ENCODE results near the gene HAUS3. TPM values are rescaled to one million over a fixed set of nuclear protein-coding genes. Genes with fewer than 3 reads are reported as not detected.

Gene HAUS3
- total and polyA plus RNA-seq, 3 donors from 2014 or later, result 13.8 to 44.0 (median 40.1) TPM

DNA sequence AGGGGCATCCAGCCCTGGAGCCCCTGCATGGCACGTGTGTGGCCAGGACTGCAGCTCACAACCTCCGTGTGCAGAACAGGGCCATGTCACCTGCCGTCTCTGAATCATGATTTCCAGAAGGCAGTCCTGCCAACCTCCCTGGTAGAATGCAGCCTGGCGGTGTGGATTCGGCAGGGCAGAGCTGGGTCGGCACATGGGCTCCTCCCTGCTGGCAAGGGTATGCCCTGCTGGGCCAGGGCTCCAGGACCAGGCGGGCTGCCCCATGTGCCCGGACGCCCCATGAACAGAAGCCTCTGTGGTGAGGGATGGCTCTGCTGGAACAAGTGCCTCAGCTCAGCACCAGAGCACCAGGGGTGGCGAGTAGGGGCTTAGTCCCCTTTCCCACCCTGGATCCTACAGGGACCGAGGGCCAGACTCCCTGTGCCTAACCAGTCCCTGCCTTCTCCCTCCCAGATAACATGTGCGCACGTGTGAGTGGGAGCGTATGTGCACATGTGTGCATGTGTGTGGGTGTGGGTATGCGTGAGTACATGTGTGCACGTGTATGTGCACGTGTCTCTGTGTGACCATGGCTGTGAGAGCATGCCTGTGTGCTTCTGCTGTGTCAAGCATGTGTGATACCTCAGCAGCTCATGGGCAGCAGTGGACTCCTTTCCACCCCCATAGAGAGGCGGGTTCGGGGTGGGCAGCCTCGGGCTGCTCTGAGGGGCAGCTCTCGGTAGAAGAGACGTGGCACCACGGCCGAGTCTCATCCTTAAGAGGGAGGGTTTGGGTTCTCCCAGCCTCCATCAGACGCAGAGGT is 30.3 kb upstream of the HAUS3 start:
- DNase-seq, result no peak
- Histone ChIP-seq H3K9me3 (no peaks in the 10 kb centered on the region), H3K36me3 (ENCODE audit: low read depth, missing control alignments) (no peaks in the 10 kb centered on the region), H3K4me1 (peaks cover 12% of the 10 kb centered on the region), H3K4me3 (no peak overlapping the region), H3K27ac (no peak overlapping the region), H3K27me3 (no peaks in the 10 kb centered on the region)
- WGBS, 2 donors, result 66 to 83% methylated on average over 6 to 24 of the region's 25 CpGs
- intact Hi-C loops (cut with DNase I; ENCODE audit: low total_unique reads), result no loop called here
- TF ChIP-seq, protein P1, sequence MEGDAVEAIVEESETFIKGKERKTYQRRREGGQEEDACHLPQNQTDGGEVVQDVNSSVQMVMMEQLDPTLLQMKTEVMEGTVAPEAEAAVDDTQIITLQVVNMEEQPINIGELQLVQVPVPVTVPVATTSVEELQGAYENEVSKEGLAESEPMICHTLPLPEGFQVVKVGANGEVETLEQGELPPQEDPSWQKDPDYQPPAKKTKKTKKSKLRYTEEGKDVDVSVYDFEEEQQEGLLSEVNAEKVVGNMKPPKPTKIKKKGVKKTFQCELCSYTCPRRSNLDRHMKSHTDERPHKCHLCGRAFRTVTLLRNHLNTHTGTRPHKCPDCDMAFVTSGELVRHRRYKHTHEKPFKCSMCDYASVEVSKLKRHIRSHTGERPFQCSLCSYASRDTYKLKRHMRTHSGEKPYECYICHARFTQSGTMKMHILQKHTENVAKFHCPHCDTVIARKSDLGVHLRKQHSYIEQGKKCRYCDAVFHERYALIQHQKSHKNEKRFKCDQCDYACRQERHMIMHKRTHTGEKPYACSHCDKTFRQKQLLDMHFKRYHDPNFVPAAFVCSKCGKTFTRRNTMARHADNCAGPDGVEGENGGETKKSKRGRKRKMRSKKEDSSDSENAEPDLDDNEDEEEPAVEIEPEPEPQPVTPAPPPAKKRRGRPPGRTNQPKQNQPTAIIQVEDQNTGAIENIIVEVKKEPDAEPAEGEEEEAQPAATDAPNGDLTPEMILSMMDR (IDR thresholded peaks at IDR 0.05), result no peak
- TF ChIP-seq POLR2A (IDR thresholded peaks at IDR 0.05), result no peak

DNA sequence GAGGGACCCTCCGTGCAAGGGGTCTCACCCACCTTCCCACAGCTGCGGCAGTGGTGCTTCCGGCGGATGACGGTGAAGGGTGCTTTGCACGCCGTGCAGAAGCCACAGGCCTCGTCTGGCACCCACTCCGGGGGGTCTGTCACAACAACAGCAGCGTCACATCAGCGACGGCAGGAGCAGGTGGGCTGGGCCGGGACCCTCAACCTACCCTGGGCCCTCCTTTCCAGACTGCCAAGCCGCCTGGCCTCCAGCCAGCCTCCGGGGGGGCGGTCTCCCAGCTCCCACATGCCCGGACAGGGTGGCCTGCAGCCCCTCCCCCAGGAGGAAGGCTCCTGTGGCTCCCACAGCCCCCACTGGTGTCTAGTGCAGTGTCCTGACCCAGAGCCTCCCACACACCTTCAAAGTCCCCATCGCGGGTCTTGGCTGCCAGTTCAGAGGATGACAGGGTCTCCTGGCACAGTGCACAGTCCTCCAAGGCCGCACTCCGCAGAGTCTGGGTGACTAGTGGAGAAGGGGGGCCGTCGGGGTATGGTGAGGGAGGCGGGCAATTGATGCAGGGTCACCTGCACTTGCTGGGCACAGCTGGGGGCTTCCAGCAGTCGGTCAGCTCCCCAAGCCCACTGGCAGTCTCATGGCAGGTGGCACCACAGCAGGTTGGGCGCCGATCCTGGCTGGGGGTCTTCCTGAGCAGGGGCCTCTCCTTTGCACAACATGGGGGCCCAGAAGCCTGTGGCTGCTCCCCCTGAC is 29.5 kb upstream of the HAUS3 start:
- H3K4me1 ChIP-seq, result peaks cover 12% of the 10 kb centered on the region
- H3K27ac ChIP-seq, result no peak overlapping the region
- TF ChIP-seq, protein P1 (IDR thresholded peaks at IDR 0.05), result no peak
- TF ChIP-seq POLR2A (IDR thresholded peaks at IDR 0.05), result no peak
- intact Hi-C loops (cut with DNase I; ENCODE audit: low total_unique reads), result no loop called here
- no peaks in the 10 kb centered on the region for H3K27me3 ChIP-seq
- H3K9me3 ChIP-seq, result no peaks in the 10 kb centered on the region
- WGBS, 2 donors, result 73 to 78% methylated on average over 13 to 27 of the region's 27 CpGs
- no peak overlapping the region for H3K4me3 ChIP-seq
- DNase-seq, result no peak
- H3K36me3 ChIP-seq (ENCODE audit: low read depth, missing control alignments), result no peaks in the 10 kb centered on the region

DNA sequence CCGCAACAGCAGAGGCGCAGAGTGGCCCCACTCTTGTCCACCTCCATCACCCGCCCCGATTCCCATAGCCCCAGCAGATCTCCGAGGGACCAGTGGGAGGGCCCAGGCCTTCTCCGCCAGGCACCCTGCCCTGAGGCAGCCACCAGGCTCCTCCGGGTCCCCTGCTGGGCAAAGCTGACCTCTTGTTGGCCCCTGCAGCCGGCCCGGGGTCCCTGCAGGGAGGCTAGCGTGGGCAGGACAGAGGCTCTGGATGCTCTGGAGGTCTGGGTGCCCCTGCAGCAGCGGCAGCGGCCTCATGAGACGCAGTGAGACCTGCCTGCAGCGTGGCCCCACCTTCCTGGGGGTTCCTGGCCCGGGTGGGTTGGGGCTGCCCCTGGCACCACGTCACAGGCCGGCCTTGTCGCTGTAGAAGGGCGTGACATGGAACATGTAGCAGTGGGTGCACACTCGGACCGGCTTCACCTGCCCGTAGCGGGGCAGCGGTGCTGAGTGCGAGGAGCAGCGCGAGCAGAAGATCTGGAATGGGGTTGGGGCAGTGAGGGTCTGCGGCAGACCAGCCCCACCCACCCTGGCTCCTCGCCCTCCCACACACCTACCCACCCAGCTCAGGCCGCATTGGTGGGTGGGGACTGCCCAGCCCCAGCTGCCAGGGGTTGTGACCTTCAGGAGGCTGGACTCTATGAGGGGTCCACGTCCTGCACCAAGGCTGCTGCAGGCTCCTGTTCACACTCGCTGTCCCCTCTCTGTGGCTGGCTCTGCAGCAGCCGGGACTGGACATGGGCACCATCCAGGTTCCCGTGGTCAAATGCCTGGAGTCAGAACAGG is 28.6 kb upstream of the HAUS3 start:
- WGBS, 2 donors, result 81 to 83% methylated on average over 12 to 32 of the region's 34 CpGs
- Histone ChIP-seq H3K9me3 (no peaks in the 10 kb centered on the region), H3K27me3 (no peaks in the 10 kb centered on the region), H3K4me3 (no peak overlapping the region), H3K36me3 (ENCODE audit: low read depth, missing control alignments) (no peaks in the 10 kb centered on the region), H3K4me1 (peaks cover 20% of the 10 kb centered on the region), H3K27ac (no peak overlapping the region)
- intact Hi-C loops (cut with DNase I; ENCODE audit: low total_unique reads), result no loop called here
- TF ChIP-seq, protein P1 (IDR thresholded peaks at IDR 0.05), result no peak
- TF ChIP-seq POLR2A (IDR thresholded peaks at IDR 0.05), result no peak
- no peak for DNase-seq

DNA sequence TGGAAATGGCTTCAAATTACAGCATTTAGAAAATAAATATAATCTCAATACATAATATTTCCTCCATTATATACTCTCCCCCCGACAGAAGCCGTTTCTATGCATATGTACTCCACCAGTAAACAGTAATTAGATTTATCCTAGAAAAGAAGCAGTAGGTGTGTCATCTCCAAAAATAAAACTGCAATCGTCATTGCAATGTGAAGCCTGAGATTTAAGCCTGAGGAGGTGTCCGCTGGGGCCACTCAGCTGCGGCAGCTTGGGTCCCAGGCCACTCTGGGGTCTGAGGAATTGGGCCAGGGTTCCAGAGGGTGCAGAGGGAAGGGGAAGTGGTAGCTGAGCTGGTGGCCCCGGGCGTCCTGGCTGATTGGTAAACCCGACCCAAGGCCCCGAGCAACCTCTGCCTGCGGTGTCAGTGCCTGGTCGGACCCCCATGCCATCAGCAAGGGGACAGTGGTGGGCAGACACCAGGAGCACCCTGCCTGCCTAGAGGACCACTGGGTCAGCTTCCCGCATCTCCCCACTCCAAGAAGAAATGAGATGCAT is 27.8 kb upstream of the HAUS3 start:
- H3K9me3 ChIP-seq, result no peaks in the 10 kb centered on the region
- H3K36me3 ChIP-seq (ENCODE audit: low read depth, missing control alignments), result no peaks in the 10 kb centered on the region
- intact Hi-C loops (cut with DNase I; ENCODE audit: low total_unique reads), result no loop called here
- no peak for DNase-seq
- TF ChIP-seq, protein P1 (IDR thresholded peaks at IDR 0.05), result no peak
- TF ChIP-seq POLR2A (IDR thresholded peaks at IDR 0.05), result no peak
- H3K27ac ChIP-seq, result no peak overlapping the region
- no peaks in the 10 kb centered on the region for H3K27me3 ChIP-seq
- WGBS, 2 donors, result 80 to 86% methylated on average over 8 to 12 of the region's 12 CpGs
- H3K4me1 ChIP-seq, result peaks cover 21% of the 10 kb centered on the region
- H3K4me3 ChIP-seq, result no peak overlapping the region

All from testis (tissue), 3 donors.